Measurements from ENCODE around the gene TENM4.

GRCh38 chr11:79147731-79148130, 293.1 kb downstream of the TENM4 start:
- TF ChIP-seq PPARA (CRISPR knock-in tag; IDR thresholded peaks at IDR 0.05; ENCODE audit: borderline replicate concordance) (no peak), RARB (CRISPR knock-in tag; IDR thresholded peaks at IDR 0.05) (no peak), ZFP30 (CRISPR knock-in tag; IDR thresholded peaks at IDR 0.05) (no peak), CSRNP3 (CRISPR knock-in tag; IDR thresholded peaks at IDR 0.05) (no peak), ZNF8 (CRISPR knock-in tag; IDR thresholded peaks at IDR 0.05) (no peak), GLIS3 (CRISPR knock-in tag; IDR thresholded peaks at IDR 0.05) (no peak), TCF4 (CRISPR knock-in tag; IDR thresholded peaks at IDR 0.05; ENCODE audit: borderline replicate concordance) (no peak), PATZ1 (CRISPR knock-in tag; IDR thresholded peaks at IDR 0.05; ENCODE audit: borderline replicate concordance) (no peak), CSDC2 (CRISPR knock-in tag; IDR thresholded peaks at IDR 0.05) (no peak), CREB5 (CRISPR knock-in tag; IDR thresholded peaks at IDR 0.05; ENCODE audit: low read depth) (no peak), BACH2 (CRISPR knock-in tag; IDR thresholded peaks at IDR 0.05; ENCODE audit: borderline replicate concordance) (no peak), ESRRG (CRISPR knock-in tag; IDR thresholded peaks at IDR 0.05) (no peak), OSR1 (CRISPR knock-in tag; IDR thresholded peaks at IDR 0.05) (no peak), ISL1 (CRISPR knock-in tag; IDR thresholded peaks at IDR 0.05) (no peak)
